Omental fat pad (tissue), 4 donors: Measurements from ENCODE around the gene C1QTNF12. TPM values are rescaled to one million over a fixed set of nuclear protein-coding genes. Genes with fewer than 3 reads are reported as not detected.

Source experiments
- ATAC-seq: fragments of 150-250 bp; one replicate; pipeline ENCODE4 v1.9.1; 2016; ENCODE audit warnings: mild to moderate bottlenecking, moderate library complexity; ENCODE audit not compliant: low FRiP score
- DNase-seq: peaks from one replicate; pipeline ENCODE4 v3.0.0-alpha.2; 2019; ENCODE audit warnings: low spot score
- total RNA-seq, 4 donors: library from RNA; depleted of rRNA; stranded (reverse); fragments of >200 nt; gene quantifications; one replicate each; pipeline ENCODE4 v1.1.0, GENCODE V29; 2016
- TF ChIP-seq, protein P1 (sequence below), 3 donors: fragments of 450-650 bp; IDR thresholded peaks; one replicate each; pipeline ENCODE4 v1.5.1; 2016 to 2017; ENCODE audit warnings: antibody characterized with exemption in 3 of 3, mild to moderate bottlenecking in 3 of 3, moderate library complexity in 2 of 3

Gene C1QTNF12
- total RNA-seq, 4 donors from 2014 or later = 1.0 to 5.2 (median 1.8) TPM; not detected in 1

DNA sequence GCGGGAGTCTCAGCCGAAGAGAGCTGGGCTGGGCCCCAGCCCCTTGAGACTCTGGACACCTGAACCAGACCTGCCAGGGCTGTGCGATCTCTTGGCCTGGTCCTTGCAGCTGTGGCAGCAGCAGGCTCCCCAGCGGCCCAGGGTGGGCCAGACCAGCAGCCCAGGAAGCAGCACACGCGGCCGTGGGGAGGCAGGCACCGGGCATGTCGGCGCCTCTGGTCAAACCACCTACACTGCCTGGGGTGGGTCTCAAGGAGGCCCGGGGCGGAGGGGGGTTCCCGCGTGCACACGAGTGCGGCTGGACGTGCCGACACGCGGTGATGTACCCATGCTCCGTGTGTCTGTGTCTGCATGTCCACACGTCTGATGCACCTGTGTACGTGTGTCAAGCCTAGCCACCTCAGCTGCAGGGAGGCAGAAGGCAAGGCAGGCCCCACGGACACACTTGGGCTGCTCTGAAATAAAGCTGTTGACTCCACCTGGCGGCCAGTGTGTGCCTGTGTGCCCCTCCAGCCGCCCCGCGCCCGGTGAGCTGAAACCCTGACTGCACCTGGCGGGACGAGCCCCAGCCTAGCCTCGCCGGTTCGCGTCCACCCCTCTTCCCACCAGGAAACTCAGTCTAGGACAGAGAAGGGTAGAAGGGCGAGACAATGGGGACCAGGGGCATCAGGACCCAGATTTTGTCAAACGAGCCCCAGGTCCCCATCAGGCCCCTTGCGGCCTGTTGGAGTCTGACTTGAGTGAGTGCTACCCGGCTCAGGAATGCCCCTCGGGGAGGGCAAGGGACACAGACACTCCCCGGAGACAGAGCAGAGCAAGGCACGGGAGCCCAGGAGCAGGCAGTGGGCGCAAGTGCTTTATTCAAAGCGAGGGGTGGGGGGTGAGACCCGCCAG is 45.3 kb upstream of the C1QTNF12 start:
- ATAC-seq (peak; percentile 68), DNase-seq (no peak)
- TF ChIP-seq, protein P1, sequence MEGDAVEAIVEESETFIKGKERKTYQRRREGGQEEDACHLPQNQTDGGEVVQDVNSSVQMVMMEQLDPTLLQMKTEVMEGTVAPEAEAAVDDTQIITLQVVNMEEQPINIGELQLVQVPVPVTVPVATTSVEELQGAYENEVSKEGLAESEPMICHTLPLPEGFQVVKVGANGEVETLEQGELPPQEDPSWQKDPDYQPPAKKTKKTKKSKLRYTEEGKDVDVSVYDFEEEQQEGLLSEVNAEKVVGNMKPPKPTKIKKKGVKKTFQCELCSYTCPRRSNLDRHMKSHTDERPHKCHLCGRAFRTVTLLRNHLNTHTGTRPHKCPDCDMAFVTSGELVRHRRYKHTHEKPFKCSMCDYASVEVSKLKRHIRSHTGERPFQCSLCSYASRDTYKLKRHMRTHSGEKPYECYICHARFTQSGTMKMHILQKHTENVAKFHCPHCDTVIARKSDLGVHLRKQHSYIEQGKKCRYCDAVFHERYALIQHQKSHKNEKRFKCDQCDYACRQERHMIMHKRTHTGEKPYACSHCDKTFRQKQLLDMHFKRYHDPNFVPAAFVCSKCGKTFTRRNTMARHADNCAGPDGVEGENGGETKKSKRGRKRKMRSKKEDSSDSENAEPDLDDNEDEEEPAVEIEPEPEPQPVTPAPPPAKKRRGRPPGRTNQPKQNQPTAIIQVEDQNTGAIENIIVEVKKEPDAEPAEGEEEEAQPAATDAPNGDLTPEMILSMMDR (IDR thresholded peaks at IDR 0.05) = peak in 1 of 3 donors; percentile 37

DNA sequence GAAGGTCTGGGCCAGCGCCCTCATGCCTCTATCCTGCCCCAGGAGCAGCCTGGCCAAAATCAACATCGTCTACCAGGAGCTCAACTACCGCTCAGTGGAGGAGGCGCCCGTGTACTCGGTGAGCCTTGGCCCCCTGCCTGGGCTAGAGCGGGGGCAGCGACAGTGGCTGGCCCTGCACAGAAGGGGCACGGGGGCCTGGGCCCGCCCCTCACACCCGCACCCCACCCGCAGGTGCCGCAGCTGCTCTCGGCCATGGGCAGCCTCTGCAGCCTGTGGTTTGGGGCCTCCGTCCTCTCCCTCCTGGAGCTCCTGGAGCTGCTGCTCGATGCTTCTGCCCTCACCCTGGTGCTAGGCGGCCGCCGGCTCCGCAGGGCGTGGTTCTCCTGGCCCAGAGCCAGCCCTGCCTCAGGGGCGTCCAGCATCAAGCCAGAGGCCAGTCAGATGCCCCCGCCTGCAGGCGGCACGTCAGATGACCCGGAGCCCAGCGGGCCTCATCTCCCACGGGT is 44.6 kb upstream of the C1QTNF12 start:
- TF ChIP-seq, protein P1 (IDR thresholded peaks at IDR 0.05) = no peak
- ATAC-seq = peak; percentile 31
- DNase-seq = no peak

DNA sequence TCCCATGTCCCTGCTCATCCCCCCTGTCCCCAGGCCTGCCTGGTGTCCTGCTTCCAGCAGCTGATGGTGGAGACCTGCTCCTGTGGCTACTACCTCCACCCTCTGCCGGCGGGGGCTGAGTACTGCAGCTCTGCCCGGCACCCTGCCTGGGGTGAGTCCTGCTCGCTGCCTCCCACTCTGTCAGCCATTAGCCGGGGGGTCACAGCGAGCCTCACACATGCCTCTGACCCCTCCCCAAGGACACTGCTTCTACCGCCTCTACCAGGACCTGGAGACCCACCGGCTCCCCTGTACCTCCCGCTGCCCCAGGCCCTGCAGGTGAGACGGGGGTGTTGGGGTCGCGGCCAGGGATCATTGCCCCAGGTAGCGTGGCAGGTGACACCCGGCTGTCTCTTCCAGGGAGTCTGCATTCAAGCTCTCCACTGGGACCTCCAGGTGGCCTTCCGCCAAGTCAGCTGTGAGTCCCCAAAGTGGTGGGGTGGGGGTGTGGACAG is 43.8 kb upstream of the C1QTNF12 start:
- ATAC-seq (peak; percentile 10), DNase-seq (peak; percentile 60)
- TF ChIP-seq, protein P1 (IDR thresholded peaks at IDR 0.05) = peak in 1 of 3 donors; percentile 41

DNA sequence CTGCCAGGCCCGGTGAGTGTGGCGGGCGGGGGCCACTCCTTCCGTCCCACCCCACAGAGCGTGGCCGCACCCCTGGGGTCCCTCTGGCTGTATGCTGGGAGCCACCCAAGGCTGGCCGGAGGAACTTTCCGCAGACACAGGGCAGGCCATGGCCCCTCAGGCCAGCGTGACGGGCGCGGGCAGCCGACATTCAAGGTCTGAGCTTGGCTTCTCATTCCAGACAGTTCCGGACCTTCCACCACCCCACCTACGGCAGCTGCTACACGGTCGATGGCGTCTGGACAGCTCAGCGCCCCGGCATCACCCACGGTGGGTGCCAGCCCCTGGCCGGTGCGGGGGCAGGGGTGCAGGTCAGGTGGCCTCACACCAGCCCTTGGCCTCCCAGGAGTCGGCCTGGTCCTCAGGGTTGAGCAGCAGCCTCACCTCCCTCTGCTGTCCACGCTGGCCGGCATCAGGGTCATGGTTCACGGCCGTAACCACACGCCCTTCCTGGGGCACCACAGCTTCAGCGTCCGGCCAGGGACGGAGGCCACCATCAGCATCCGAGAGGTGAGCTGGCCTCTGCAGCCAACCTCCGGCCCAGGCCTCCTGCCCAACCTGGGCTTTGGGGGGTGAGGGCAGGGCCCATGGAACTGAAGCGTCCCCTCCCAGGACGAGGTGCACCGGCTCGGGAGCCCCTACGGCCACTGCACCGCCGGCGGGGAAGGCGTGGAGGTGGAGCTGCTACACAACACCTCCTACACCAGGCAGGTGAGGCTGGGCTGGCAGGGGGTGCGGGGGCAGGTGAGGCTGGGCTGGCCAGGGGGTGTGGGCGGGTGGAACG is 41.0 kb upstream of the C1QTNF12 start:
- ATAC-seq (no peak), DNase-seq (no peak)
- TF ChIP-seq, protein P1 (IDR thresholded peaks at IDR 0.05) = no peak

DNA sequence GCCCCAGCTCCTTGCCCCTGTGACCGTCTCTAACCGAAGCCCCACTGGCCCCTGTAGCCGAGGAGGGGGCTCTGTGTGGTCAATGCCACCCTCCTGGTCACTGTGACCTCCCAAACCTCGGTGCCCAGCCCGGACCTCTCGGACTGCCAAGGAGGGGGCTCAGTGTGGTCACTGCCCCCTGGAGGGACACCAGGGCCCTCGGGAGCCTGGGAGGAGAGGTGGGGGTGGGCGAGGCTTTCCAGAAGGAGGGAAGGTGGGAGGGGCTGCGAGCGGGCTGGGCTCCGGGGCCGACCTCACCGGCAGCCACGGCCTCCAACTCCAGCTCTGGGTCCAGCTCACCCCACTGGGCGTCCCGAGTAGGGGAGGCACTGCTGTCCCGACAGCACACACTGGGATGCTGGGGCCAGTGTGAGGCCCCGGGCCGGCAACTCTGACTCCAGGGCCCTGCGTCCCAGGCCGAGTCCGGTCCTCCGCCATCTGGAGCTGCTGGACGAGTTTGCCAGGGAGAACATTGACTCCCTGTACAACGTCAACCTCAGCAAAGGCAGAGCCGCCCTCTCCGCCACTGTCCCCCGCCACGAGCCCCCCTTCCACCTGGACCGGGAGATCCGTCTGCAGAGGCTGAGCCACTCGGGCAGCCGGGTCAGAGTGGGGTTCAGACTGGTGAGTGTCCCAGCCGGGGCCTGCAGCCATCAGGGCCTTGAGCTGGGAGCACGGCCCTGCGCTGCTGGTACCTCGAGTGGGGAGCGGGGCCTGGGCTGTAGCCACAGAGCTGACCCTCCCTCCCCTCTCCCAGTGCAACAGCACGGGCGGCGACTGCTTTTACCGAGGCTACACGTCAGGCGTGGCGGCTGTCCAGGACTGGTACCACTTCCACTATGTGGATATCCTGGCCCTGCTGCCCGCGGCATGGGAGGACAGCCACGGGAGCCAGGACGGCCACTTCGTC is 40.1 kb upstream of the C1QTNF12 start:
- DNase-seq (no peak), ATAC-seq (no peak)
- TF ChIP-seq, protein P1 (IDR thresholded peaks at IDR 0.05) = no peak
